Panc1 (cell line): ENCODE measurements around the gene HELLS.

Experiments
- CTCF ChIP-seq: fragments of 450-650 bp; IDR thresholded peaks from 2 replicates; pipeline ENCODE4 v1.5.1; 2017; ENCODE audit warnings: mild to moderate bottlenecking
- POLR2AphosphoS5 ChIP-seq: IDR thresholded peaks from 2 replicates; pipeline ENCODE4 v1.6.1; 2012; ENCODE audit warnings: mild to moderate bottlenecking, low read depth, low read length, moderate library complexity
- SIN3A ChIP-seq: IDR thresholded peaks from 2 replicates; pipeline ENCODE4 v1.6.1; 2012; ENCODE audit warnings: low read depth, mild to moderate bottlenecking, low read length, moderate library complexity, borderline replicate concordance; ENCODE audit not compliant: insufficient read depth
- TCF7L2 ChIP-seq: IDR thresholded peaks from 2 replicates; pipeline ENCODE4 v1.6.1; 2011; ENCODE audit warnings: mild to moderate bottlenecking, low read depth, low read length, inconsistent platforms

- TF ChIP-seq CTCF (no peak), POLR2AphosphoS5 (no peak), TCF7L2 (no peak), SIN3A (no peak)
These were observed 78.0 kb downstream of the HELLS start for GRCh38 chr10:94623572-94623971.
